ENCODE results near the gene DMD.
"Not testable (repeated sequence)": the region's sequence is repeated elsewhere in the genome, so short reads cannot be mapped to it uniquely, and the experiment has no call there.

The DMD gene

GRCh38 chrX:32293962-32294700 is 917.2 kb downstream of the DMD start:
- in situ Hi-C loops (cut with MboI; ENCODE audit: low sequenced_read_pairs) = no loop called here

DNA sequence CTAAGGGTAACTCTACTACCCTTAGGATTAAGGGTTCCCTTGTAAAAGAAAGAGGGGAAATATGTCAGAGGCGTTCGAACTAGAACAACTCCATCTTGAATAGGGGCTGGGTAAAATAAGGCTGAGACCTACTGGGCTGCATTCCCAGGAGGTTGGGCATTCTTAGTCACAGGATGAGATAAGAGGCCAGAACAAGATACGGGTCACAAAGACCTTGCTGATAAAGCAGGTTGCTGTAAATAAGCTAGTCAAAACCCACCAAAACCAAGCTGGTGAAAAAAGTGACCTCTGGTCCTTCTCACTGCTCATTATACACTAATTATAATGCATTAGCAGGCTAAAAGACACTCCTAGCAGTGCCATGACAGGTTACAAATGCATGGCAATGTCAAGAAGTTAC is 922.0 kb downstream of the DMD start:
- in situ Hi-C loops (cut with MboI; ENCODE audit: low sequenced_read_pairs) = no loop called here

GRCh38 chrX:32281853-32282252 is 929.5 kb downstream of the DMD start:
- in situ Hi-C loops (cut with MboI; ENCODE audit: low sequenced_read_pairs) = no loop called here

DNA sequence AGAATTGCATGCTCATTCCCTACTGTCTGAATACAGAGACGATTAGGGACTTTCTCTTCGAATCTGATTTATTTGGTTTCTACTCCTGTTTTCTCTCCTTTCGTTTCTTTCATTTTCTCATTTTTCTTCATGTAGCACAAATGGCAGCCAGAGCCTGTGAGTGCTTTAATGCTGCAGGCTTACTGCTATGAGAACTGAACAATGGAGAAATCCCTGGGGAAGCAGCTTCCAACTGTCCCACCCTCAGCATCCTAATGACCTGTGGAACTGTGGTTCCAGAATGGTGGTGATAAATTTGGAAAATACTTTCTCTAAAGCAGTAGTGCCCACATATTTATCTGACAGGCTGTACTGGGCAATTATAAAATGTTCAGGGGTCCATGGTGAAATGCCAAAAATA is 930.4 kb downstream of the DMD start:
- in situ Hi-C loops (cut with MboI; ENCODE audit: low sequenced_read_pairs) = no loop called here

GRCh38 chrX:32280489-32280888 is 930.9 kb downstream of the DMD start:
- in situ Hi-C loops (cut with MboI; ENCODE audit: low sequenced_read_pairs) = no loop called here

- in situ Hi-C loops (cut with MboI; ENCODE audit: low sequenced_read_pairs) = no loop called here
These were observed 935.2 kb downstream of the DMD start for GRCh38 chrX:32276153-32276552.

GRCh38 chrX:32269866-32270265 is 941.5 kb downstream of the DMD start:
- in situ Hi-C loops (cut with MboI; ENCODE audit: low sequenced_read_pairs) = no loop called here

GRCh38 chrX:32268207-32268606 is 943.1 kb downstream of the DMD start:
- in situ Hi-C loops (cut with MboI; ENCODE audit: low sequenced_read_pairs) = no loop called here

GRCh38 chrX:32267796-32268195 is 943.6 kb downstream of the DMD start:
- in situ Hi-C loops (cut with MboI; ENCODE audit: low sequenced_read_pairs) = no loop called here

DNA sequence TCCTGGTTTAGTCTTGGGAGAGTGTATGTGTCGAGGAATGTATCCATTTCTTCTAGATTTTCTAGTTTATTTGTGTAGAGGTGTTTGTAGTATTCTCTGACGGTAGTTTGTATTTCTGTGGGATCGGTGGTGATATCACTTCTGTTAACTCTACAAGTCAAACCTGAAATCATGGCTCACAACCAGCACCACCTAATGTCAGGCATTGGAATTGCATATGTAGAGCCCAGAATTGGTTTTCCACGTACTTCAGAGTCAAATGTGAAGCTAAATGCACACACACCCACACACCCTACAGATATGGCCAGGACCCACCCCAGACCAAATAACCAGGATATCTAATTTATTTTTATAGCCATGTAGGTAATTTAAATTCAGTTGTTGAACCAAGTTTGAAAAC is 964.7 kb downstream of the DMD start:
- in situ Hi-C loops (cut with MboI; ENCODE audit: low sequenced_read_pairs) = not testable (repeated sequence)

- in situ Hi-C loops (cut with MboI; ENCODE audit: low sequenced_read_pairs) = no loop called here
These were observed 1015.7 kb downstream of the DMD start for GRCh38 chrX:32195611-32196010.

DNA sequence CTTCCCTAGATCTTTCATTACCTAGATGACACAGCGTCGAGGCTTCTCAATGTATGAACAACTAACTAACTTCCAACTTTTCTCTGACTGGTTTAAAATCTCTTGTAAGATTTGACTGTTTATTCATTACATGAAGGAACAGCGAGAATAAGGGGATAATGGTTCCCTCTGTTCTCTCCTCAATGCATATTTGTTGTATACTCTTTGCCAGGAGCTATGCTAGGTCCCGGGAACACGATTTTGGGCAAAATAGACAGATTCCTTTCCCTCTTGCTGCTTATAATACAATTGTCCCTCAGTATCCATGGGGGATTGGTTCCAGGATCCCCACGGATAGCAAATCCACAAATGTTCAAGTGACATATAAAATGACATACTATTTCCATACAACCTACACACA is 1020.0 kb downstream of the DMD start:
- in situ Hi-C loops (cut with MboI; ENCODE audit: low sequenced_read_pairs) = no loop called here

DNA sequence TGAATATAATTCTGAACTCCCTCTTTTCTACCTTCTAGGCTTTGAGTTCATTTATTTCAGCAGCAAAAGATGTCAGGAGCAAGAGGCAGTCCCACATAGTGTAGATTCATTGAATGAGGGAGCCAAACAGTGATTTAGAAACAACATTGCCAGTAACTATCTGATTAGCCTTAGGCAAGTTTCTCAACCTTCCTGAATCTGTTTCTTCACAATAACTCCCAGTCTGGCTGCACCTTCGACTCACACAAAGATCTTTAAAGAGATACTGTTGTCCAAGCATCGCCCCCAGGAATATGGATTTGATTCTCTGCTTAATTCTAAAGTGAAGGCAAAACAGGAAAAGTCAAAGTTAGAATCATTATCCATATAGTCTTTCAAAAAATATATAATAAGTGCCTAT is 1026.2 kb downstream of the DMD start:
- in situ Hi-C loops (cut with MboI; ENCODE audit: low sequenced_read_pairs) = no loop called here

GRCh38 chrX:32183066-32183465 is 1028.3 kb downstream of the DMD start:
- in situ Hi-C loops (cut with MboI; ENCODE audit: low sequenced_read_pairs) = no loop called here

GRCh38 chrX:32176510-32176909 is 1034.8 kb downstream of the DMD start:
- in situ Hi-C loops (cut with MboI; ENCODE audit: low sequenced_read_pairs) = no loop called here

GRCh38 chrX:32170481-32170880 is 1040.9 kb downstream of the DMD start:
- in situ Hi-C loops (cut with MboI; ENCODE audit: low sequenced_read_pairs) = no loop called here

GRCh38 chrX:32155044-32155638 is 1056.2 kb downstream of the DMD start:
- in situ Hi-C loops (cut with MboI; ENCODE audit: low sequenced_read_pairs) = no loop called here

- in situ Hi-C loops (cut with MboI; ENCODE audit: low sequenced_read_pairs) = no loop called here
These were observed 1057.8 kb downstream of the DMD start for GRCh38 chrX:32153585-32153984.

GRCh38 chrX:32150141-32150540 is 1061.2 kb downstream of the DMD start:
- in situ Hi-C loops (cut with MboI; ENCODE audit: low sequenced_read_pairs) = no loop called here

- in situ Hi-C loops (cut with MboI; ENCODE audit: low sequenced_read_pairs) = no loop called here
These were observed 1069.5 kb downstream of the DMD start for GRCh38 chrX:32141841-32142240.

- in situ Hi-C loops (cut with MboI; ENCODE audit: low sequenced_read_pairs) = no loop called here
These were observed 1071.9 kb downstream of the DMD start for GRCh38 chrX:32139476-32139875.

- in situ Hi-C loops (cut with MboI; ENCODE audit: low sequenced_read_pairs) = no loop called here
These were observed 1073.8 kb downstream of the DMD start for GRCh38 chrX:32137525-32137924.

- in situ Hi-C loops (cut with MboI; ENCODE audit: low sequenced_read_pairs) = no loop called here
These were observed 1084.4 kb downstream of the DMD start for GRCh38 chrX:32126997-32127396.
